ENCODE data around the gene CCDC187.
"Not testable (repeated sequence)": the region's sequence is repeated elsewhere in the genome, so short reads cannot be mapped to it uniquely, and the experiment has no call there.

The CCDC187 gene

DNA sequence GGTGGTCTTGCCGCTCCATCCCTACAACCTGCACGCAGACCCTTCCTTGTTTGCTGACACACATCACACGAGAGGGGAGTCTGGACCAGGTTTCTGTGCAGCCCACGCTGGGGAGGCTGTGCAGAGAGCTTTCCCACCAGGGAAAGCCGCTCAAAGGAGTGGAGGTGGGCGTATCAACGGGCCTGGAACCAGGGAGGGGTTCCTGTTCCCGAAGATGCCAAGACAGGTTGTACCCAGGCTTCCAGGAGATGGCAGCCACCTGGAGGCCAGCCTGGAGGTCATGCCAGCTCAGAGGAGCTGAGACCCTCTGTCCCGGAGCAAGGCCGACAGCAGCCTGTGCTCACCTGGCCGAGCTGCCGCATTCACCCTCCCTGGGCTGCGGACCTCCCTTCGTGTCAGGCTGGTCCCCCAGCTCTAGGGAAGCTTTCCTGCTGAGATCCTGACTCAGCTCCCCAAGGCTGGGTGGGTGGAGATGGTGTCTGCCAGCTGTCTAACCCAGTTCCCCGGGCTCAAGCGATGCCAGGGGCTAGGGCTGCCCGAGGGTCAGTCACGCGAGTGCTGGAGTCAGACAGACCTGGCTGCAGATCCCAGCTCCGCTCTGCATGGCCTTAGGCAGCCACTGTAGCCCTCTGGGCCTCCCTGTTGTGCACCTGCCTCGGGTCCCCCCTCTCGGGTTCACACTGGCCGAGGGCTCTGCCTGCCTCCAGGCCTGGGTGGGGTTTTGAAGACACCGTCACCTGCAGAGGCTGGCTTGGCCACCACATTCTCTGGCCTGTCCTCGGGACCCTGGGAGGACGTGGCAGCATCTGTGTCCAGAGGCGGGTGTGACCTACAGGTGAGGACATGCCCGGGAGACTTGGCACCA lies 29.7 kb downstream of the CCDC187 start:
- no peak overlapping the region for H3K4me3 ChIP-seq (ENCODE audit: low read length)
- H3K27me3 ChIP-seq (ENCODE audit: control insufficient read depth, insufficient read depth, low read length): no peaks in the 10 kb centered on the region
- no peaks in the 10 kb centered on the region for H3K4me1 ChIP-seq (ENCODE audit: control insufficient read depth, low read depth, low read length)
- H3K27ac ChIP-seq (ENCODE audit: low read length): no peak overlapping the region
- no peaks in the 10 kb centered on the region for H3K36me3 ChIP-seq (ENCODE audit: control insufficient read depth, low read depth, low read length)
- H3K9ac ChIP-seq (ENCODE audit: low read length): no peak overlapping the region
- no peaks in the 10 kb centered on the region for H3K9me3 ChIP-seq (ENCODE audit: control insufficient read depth, low read depth, low read length)

DNA sequence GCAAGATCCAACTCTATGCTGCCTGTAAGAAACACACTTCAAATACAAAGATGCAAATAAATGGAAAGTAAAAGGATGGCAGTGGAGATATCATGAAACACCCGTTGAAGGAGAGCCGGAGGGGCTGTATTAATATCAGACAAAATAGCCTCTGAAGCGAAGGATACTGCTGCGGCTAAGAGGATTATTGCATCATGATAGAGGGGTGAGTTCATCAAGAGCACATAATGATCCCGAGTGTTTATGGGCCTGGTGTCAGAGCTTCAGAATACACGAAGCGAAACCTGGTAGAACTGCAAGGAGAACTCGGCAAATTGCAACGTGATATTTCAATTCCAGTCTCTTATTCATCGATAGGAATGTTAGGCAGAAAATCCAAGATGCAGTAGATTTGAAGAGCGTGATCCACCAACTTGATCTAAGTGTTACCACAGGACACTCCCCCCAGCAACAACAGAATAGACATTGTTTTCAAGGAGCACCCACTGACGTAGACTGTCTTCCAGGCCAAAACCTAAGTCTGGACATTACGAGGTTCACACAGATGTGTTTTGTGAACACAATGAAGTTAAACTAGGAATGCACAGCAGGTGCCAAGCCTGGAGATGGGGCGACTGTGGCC lies 30.5 kb downstream of the CCDC187 start:
- Histone ChIP-seq H3K4me3 (ENCODE audit: low read length) (no peak overlapping the region), H3K9me3 (ENCODE audit: control insufficient read depth, low read depth, low read length) (no peaks in the 10 kb centered on the region), H3K36me3 (ENCODE audit: control insufficient read depth, low read depth, low read length) (no peaks in the 10 kb centered on the region), H3K9ac (ENCODE audit: low read length) (no peak overlapping the region), H3K4me1 (ENCODE audit: control insufficient read depth, low read depth, low read length) (no peaks in the 10 kb centered on the region), H3K27ac (ENCODE audit: low read length) (no peak overlapping the region), H3K27me3 (ENCODE audit: control insufficient read depth, insufficient read depth, low read length) (no peaks in the 10 kb centered on the region)

DNA sequence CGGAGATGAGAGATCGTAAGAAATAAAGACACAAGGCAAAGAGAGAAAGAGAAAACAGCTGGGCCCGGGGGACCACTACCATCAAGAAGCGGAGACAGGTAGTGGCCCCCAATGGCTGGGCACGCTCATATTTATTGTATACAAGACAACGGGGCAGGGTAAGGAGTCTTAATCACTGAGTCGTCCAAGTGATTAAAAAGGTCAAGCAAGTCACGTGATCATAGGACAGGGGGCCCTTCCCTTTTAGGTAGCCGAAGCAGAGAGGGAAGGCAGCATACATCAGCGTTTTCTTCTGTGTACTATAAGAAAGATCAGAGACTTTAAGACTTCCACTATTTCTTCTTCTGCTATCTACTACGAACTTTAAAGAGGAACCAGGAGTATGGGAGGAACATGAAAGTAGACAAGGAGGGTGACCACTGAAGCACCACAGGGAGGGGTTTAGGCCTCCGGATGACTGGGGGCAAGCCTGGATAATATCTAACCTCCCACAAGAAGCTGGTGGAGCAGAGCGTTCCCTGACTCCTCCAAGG lies 33.7 kb downstream of the CCDC187 start:
- Histone ChIP-seq H3K36me3 (ENCODE audit: control insufficient read depth, low read depth, low read length) (no peaks in the 10 kb centered on the region), H3K9ac (ENCODE audit: low read length) (no peak overlapping the region), H3K27ac (ENCODE audit: low read length) (no peak overlapping the region), H3K4me3 (ENCODE audit: low read length) (no peak overlapping the region), H3K27me3 (ENCODE audit: control insufficient read depth, insufficient read depth, low read length) (peaks cover 5% of the 10 kb centered on the region), H3K4me1 (ENCODE audit: control insufficient read depth, low read depth, low read length) (peaks cover 6% of the 10 kb centered on the region), H3K9me3 (ENCODE audit: control insufficient read depth, low read depth, low read length) (no peaks in the 10 kb centered on the region)

DNA sequence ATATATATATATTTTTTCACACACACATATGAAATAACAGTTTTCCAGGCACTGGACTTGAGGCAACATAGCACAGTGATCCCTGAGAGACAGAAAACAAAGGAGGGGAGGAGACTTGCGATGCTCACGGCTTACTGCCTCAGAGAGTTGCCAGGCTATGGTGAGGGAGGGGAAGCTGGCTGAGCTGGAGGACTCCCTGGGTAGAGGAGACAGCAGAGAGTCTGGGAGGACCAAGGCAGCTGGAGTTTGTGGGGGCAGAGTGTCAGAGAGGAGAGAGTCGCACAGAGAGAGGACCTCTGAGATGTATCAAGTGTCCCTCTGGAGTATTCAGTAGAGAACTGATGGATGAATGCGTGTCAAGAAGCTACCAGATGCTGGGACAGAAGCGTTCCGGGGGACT lies 35.2 kb downstream of the CCDC187 start:
- peaks cover 6% of the 10 kb centered on the region for H3K4me1 ChIP-seq (ENCODE audit: control insufficient read depth, low read depth, low read length)
- H3K9ac ChIP-seq (ENCODE audit: low read length): no peak overlapping the region
- H3K4me3 ChIP-seq (ENCODE audit: low read length): no peak overlapping the region
- peaks cover 5% of the 10 kb centered on the region for H3K27me3 ChIP-seq (ENCODE audit: control insufficient read depth, insufficient read depth, low read length)
- no peaks in the 10 kb centered on the region for H3K9me3 ChIP-seq (ENCODE audit: control insufficient read depth, low read depth, low read length)
- no peaks in the 10 kb centered on the region for H3K36me3 ChIP-seq (ENCODE audit: control insufficient read depth, low read depth, low read length)
- H3K27ac ChIP-seq (ENCODE audit: low read length): no peak overlapping the region

DNA sequence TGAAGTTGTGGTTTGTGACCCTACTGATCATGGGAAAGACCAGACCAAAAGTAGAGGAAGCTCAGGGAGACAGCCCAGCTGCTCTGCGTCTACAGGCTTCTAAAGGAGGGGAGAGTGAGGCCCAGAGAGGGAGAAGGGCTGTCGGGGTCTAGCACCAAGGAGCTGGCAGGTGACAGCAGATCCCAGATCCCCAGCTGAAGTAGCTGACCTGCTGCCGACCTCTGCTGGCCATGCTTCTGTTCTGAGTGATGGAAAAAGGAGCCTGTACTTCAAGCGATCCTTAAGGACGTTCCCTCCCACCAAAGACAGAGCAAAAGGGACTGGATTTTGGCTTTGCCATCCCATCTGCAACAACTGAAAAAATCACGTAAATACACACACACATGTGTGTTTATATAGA lies 35.6 kb downstream of the CCDC187 start:
- no peak overlapping the region for H3K4me3 ChIP-seq (ENCODE audit: low read length)

DNA sequence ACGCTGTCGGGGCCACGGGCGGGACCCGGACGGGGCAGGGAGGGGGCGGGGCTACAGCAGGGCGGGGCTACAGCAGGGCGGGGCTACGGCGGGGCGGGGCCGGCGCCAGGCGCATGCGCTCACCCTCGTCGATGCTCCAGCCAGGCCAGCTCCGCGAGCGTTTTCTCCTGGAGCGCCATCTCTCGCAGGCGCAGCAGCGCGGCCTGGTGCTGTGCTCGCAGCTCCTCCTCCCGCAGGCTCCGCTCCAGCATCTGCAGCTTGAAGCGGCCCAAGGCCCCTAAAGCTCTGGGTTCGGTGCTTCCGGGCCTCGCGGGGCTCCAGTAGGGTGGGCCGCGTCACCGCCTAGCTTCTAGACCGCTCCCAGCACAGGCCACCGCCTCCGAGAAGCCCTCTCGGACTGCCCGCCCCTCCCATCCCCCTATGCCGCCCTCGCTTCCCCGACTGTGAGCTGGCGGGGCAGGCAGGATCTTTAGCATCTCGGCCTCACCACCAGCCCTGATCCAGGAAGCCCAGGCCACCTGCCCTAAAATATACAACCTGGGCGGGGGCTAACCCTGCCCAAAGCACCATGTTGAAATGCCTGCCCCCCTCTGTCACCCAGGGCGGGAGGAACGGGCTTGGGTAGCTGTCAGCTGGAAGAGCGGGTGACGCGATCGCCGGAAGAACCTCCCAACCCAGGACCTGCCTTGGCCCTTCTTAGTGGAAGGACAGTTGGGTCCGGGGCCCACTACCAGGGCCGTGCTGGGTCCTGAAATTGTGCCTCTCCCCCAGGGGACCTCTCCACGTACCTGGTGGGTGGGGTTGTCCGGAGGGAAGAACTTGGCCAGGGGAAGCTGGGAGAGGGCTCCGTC lies 36.4 kb downstream of the CCDC187 start:
- Histone ChIP-seq H3K36me3 (ENCODE audit: control insufficient read depth, low read depth, low read length) (no peaks in the 10 kb centered on the region), H3K4me3 (ENCODE audit: low read length) (peak overlapping the region; percentile 67), H3K9me3 (ENCODE audit: control insufficient read depth, low read depth, low read length) (no peaks in the 10 kb centered on the region), H3K27me3 (ENCODE audit: control insufficient read depth, insufficient read depth, low read length) (peaks cover 5% of the 10 kb centered on the region), H3K4me1 (ENCODE audit: control insufficient read depth, low read depth, low read length) (peaks cover 6% of the 10 kb centered on the region), H3K9ac (ENCODE audit: low read length) (peak overlapping the region; percentile 54), H3K27ac (ENCODE audit: low read length) (no peak overlapping the region)

More for the DNA sequence above, 35.6 kb downstream of the CCDC187 start:
- no peak overlapping the region for H3K27ac ChIP-seq (ENCODE audit: low read length)
- H3K36me3 ChIP-seq (ENCODE audit: control insufficient read depth, low read depth, low read length): no peaks in the 10 kb centered on the region
- no peaks in the 10 kb centered on the region for H3K9me3 ChIP-seq (ENCODE audit: control insufficient read depth, low read depth, low read length)
- H3K9ac ChIP-seq (ENCODE audit: low read length): no peak overlapping the region
- peaks cover 6% of the 10 kb centered on the region for H3K4me1 ChIP-seq (ENCODE audit: control insufficient read depth, low read depth, low read length)
- peaks cover 5% of the 10 kb centered on the region for H3K27me3 ChIP-seq (ENCODE audit: control insufficient read depth, insufficient read depth, low read length)

DNA sequence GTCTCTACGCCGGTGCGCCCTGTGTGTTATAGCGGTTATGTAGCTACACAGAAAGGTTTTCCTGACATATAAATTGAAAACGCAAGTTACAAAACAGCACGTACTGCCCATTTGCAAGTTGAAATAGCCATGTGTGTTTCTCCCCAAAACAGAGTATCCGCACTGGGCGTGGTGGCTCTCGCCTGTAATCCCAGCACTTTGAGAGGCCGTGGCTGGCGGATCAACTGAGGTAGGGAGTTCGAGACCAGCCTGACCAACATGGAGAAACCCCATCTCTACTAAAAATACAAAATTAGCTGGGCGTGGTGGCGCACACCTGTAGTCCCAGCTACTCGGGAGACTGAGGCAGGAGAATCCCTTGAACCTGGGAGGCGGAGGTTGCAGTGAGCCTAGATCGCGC lies 37.3 kb downstream of the CCDC187 start:
- peak overlapping the region; percentile 27 for H3K4me3 ChIP-seq (ENCODE audit: low read length)
- H3K27ac ChIP-seq (ENCODE audit: low read length); H3K27me3 ChIP-seq (ENCODE audit: control insufficient read depth, insufficient read depth, low read length): not testable (repeated sequence)

DNA sequence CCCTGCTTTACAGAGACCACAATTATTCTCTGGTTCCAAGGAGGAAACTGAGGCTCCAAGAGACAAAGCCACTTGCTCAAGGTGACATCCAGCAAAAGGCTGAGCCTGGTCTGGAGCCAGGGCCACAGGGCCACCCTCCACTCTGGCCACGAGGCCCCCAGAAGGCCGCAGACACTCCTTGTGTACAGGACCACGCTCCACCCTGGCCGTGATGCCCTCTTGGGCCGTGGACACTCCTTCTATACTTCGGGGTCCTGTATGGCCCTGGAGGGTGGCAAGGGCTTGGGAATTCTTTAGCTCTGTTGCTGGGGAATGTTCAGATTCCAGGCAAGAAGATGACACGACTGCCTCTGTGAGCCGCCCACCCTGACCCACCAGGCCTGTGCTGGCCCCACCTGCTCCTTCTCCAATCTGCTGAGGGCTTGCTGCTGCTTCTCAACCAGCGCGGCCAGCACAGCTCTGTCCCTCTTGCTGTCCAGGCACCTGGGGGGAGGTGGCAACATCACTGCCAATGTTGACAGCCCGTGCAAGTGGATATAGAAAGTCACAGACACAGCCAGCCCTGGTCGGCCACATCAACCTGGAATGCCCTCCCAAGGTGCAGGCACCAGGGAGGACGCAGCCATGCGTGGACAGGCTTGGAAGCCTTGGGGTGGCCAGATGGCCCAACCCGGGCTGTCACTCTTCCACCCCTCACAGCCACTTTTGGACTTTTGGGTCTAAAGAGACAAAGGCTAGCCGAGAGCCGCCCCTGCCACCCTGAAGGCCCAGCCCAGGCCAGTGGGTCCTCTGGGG lies 38.1 kb downstream of the CCDC187 start:
- Histone ChIP-seq H3K9me3 (ENCODE audit: control insufficient read depth, low read depth, low read length) (no peaks in the 10 kb centered on the region), H3K4me3 (ENCODE audit: low read length) (no peak overlapping the region), H3K4me1 (ENCODE audit: control insufficient read depth, low read depth, low read length) (peaks cover 6% of the 10 kb centered on the region), H3K27ac (ENCODE audit: low read length) (no peak overlapping the region), H3K9ac (ENCODE audit: low read length) (no peak overlapping the region), H3K36me3 (ENCODE audit: control insufficient read depth, low read depth, low read length) (no peaks in the 10 kb centered on the region), H3K27me3 (ENCODE audit: control insufficient read depth, insufficient read depth, low read length) (peaks cover 5% of the 10 kb centered on the region)

More for the DNA sequence above, 37.3 kb downstream of the CCDC187 start:
- H3K36me3 ChIP-seq (ENCODE audit: control insufficient read depth, low read depth, low read length); H3K9me3 ChIP-seq (ENCODE audit: control insufficient read depth, low read depth, low read length); H3K4me1 ChIP-seq (ENCODE audit: control insufficient read depth, low read depth, low read length); H3K9ac ChIP-seq (ENCODE audit: low read length): not testable (repeated sequence)

DNA sequence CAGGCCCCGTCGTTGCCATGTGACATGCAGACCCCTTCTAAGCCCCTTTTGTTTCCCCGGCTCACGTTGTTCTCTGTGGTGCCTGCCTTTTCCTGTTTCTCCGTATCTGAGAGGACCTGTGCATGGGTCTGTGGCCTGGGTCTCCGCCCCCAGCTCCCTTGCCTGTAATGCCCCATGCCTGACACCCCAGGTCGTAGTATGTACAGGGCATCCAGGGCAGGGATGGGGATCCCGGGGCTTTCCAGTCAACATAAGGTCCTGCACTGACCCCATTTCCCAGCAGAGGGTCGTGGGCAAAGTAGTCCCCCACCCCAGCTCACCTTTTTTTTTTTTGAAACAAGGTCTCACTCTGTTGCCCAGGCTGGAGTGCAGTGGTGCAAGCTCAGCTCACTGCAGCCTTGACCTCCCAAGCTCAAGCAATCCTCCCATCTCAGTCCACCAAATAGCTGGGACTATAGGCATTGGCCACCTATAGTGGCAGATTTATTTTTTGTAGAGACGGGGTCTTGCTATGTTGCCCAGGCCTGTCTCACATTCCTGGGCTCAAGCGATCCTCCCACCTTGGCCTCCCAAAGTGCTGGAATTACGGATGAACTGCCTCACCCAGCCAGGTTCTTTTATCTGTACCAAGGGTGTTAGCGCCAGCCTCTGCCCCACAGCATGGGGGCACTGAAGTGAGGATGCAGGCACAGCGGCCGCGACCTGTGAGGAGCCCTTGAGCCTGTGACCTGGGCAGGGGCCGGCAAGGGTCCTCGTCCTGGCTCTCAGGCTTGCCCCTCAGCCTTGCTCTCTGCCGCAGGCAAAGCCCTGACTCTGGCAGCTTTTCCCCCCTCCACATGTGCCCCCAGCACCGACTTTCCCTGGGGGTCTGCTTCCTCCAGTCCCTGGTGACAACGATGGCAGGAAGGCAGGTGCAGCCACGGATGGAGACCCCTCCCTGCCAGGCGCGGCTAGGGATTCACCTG lies 39.2 kb downstream of the CCDC187 start:
- Histone ChIP-seq H3K27ac (ENCODE audit: low read length) (no peak overlapping the region), H3K36me3 (ENCODE audit: control insufficient read depth, low read depth, low read length) (no peaks in the 10 kb centered on the region), H3K4me3 (ENCODE audit: low read length) (no peak overlapping the region), H3K9me3 (ENCODE audit: control insufficient read depth, low read depth, low read length) (no peaks in the 10 kb centered on the region), H3K27me3 (ENCODE audit: control insufficient read depth, insufficient read depth, low read length) (peaks cover 5% of the 10 kb centered on the region), H3K9ac (ENCODE audit: low read length) (no peak overlapping the region), H3K4me1 (ENCODE audit: control insufficient read depth, low read depth, low read length) (peaks cover 6% of the 10 kb centered on the region)

DNA sequence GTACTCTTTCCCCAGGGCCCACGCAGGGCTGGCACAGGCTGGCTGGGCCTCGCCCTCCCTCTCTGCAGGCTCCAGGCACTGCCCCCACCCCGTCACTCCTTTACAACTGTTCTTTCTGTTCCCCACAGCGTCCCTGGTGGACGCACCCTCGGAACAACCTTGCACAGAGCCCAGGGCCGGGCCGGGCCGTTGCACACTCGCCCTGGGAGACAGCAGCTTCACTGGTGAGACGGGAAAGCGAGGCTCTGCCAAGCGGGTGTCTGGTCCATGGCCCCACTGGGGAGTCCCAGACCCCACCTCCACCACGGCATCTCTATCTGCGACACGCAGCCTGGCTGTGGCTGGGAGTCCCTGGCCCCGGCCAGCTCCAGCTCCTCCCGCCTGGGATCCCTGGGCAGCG lies 39.9 kb downstream of the CCDC187 start:
- Histone ChIP-seq H3K36me3 (ENCODE audit: control insufficient read depth, low read depth, low read length) (no peaks in the 10 kb centered on the region), H3K9ac (ENCODE audit: low read length) (no peak overlapping the region), H3K4me3 (ENCODE audit: low read length) (no peak overlapping the region), H3K27ac (ENCODE audit: low read length) (no peak overlapping the region), H3K4me1 (ENCODE audit: control insufficient read depth, low read depth, low read length) (peaks cover 6% of the 10 kb centered on the region), H3K27me3 (ENCODE audit: control insufficient read depth, insufficient read depth, low read length) (peaks cover 5% of the 10 kb centered on the region), H3K9me3 (ENCODE audit: control insufficient read depth, low read depth, low read length) (no peaks in the 10 kb centered on the region)

Measured in iPS-18a (cell line).